ENCODE measurements around the gene IRF4. TPM values are rescaled to one million over a fixed set of nuclear protein-coding genes. Genes with fewer than 3 reads are reported as not detected.
A peak's percentile ranks its signal among the peaks of the same experiment; 100 is the strongest.

The IRF4 gene
- total RNA-seq, 4 donors from 2014 or later, result 6.6 to 21.2 (median 8.8) TPM

- DNase-seq (ENCODE audit: low spot score in 2 of 2), result peak in 1 of 2 donors; percentile 52
- 86% methylated on average over 19 of the region's 19 CpGs for WGBS, 2 donors
- TF ChIP-seq CTCF (IDR thresholded peaks at IDR 0.05) (no peak), POLR2A (IDR thresholded peaks at IDR 0.05) (no peak)
- no peak overlapping the region for H3K4me3 ChIP-seq (ENCODE audit: low read depth, poor library complexity, severe bottlenecking)
- intact Hi-C loops (cut with DNase I; ENCODE audit: low total_unique reads), result no loop called here
These were observed 56.9 kb downstream of the IRF4 start for GRCh38 chr6:448296-449056.

- intact Hi-C loops (cut with DNase I; ENCODE audit: low total_unique reads), result no loop called here
- 81 to 91% methylated on average over 12 of the region's 12 CpGs for WGBS, 2 donors
- no peak for TF ChIP-seq CTCF (IDR thresholded peaks at IDR 0.05)
- TF ChIP-seq POLR2A (IDR thresholded peaks at IDR 0.05), result no peak
- DNase-seq (ENCODE audit: low spot score in 2 of 2), result peak in 1 of 2 donors; percentile 82
- H3K4me3 ChIP-seq (ENCODE audit: low read depth, poor library complexity, severe bottlenecking), result no peak overlapping the region
These were observed 57.5 kb downstream of the IRF4 start for GRCh38 chr6:449057-449430.

- H3K4me3 ChIP-seq (ENCODE audit: low read depth, poor library complexity, severe bottlenecking), result no peak overlapping the region
- WGBS, 2 donors, result 90 to 95% methylated on average over 43 to 62 of the region's 62 CpGs
- DNase-seq (ENCODE audit: low spot score in 2 of 2), result peak in 1 of 2 donors; percentile 63
- intact Hi-C loops (cut with DNase I; ENCODE audit: low total_unique reads), result no loop called here
- TF ChIP-seq POLR2A (IDR thresholded peaks at IDR 0.05) (no peak), CTCF (IDR thresholded peaks at IDR 0.05) (no peak)
These were observed 58.2 kb downstream of the IRF4 start for GRCh38 chr6:449486-450419.

- intact Hi-C loops (cut with DNase I; ENCODE audit: low total_unique reads), result no loop called here
- 91 to 93% methylated on average over 12 of the region's 12 CpGs for WGBS, 2 donors
- TF ChIP-seq CTCF (IDR thresholded peaks at IDR 0.05) (no peak), POLR2A (IDR thresholded peaks at IDR 0.05) (no peak)
- no peak overlapping the region for H3K4me3 ChIP-seq (ENCODE audit: low read depth, poor library complexity, severe bottlenecking)
- DNase-seq (ENCODE audit: low spot score in 2 of 2), result peak in 1 of 2 donors; percentile 67
These were observed 59.8 kb downstream of the IRF4 start for GRCh38 chr6:451336-451735.

- intact Hi-C loops (cut with DNase I; ENCODE audit: low total_unique reads), result no loop called here
- peak in 1 of 2 donors; percentile 63 for DNase-seq (ENCODE audit: low spot score in 2 of 2)
- no peak overlapping the region for H3K4me3 ChIP-seq (ENCODE audit: low read depth, poor library complexity, severe bottlenecking)
- 87 to 88% methylated on average over 8 of the region's 8 CpGs for WGBS, 2 donors
- TF ChIP-seq POLR2A (IDR thresholded peaks at IDR 0.05), result no peak
- TF ChIP-seq CTCF (IDR thresholded peaks at IDR 0.05), result no peak
These were observed 60.3 kb downstream of the IRF4 start for GRCh38 chr6:451847-452246.
